NCI-H226 (cell line): Measurements from ENCODE around the gene PTGER4.
"Not testable (repeated sequence)": the region's sequence is repeated elsewhere in the genome, so short reads cannot be mapped to it uniquely, and the experiment has no call there.

Source experiments
- DNase-seq: peaks from one replicate; pipeline ENCODE4 v3.0.0-alpha.2; 2015

The PTGER4 gene

DNA sequence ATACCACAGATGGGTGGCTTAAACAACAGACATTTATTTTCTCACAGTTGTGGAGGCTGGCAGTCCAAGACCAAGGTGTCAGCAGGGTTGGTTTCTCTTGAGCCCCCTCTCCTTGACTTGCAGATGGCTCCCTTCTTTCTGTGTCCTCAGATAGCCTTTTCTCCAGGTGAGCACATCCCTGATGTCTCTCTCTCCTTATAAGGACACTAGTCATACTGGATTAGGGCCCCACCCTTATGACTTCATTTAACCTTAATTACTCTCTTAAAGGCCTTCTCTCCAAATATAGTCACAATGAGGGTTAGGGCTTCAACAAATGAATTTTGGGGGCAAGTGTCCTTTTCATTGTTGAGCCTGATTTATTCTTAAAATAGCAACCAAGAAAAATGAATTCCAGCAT lies 14.7 kb downstream of the PTGER4 start:
- DNase-seq: no peak

DNA sequence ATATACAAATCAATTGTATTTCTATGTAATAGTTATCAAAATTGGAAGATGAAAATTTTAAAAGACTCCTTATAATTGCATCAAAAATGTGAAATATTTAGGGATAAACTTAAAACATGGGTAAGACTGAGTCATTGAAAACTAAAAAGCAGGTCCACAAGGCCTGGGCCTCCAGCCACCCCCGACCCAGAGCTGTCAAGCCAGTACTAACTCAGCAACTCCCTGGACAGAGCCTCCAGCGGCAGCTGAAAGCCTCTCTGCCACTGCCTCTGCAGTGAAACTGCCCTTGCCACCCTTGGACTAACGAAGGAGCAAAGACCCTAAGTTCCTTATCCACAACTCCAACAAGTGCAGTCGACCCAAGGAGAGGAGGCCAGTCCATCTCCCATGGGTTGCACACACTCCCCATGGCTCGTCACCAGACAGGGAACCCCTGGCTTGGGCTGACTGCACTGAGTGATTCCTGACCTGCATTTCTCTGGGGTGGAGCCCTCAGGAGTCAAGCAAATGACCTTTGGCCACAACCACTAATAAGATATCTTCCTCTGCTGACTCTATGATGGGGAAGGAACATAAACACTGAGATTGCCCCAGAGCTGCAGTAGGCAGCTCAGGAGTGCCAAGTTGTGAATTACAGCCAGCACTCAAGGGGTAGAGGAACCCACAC lies 20.5 kb downstream of the PTGER4 start:
- DNase-seq: no peak

DNA sequence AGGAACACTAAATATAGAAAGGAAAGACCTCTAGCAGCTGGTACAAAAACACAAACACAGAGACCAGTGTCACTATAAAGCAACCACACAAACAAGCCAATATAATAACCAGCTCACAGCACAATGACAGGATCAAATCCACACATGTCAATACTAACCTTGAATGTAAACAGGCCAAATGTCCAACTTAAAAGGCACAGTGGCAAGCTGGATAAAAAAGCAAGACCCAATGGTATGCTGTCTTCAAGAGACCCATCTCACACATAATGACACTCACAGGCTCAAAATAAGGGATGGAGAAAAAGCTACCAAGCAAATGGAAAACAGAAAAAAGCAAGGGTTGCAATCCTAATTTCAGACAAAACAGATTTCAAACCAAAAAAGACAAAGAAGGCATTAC lies 22.3 kb downstream of the PTGER4 start:
- DNase-seq: not testable (repeated sequence)

DNA sequence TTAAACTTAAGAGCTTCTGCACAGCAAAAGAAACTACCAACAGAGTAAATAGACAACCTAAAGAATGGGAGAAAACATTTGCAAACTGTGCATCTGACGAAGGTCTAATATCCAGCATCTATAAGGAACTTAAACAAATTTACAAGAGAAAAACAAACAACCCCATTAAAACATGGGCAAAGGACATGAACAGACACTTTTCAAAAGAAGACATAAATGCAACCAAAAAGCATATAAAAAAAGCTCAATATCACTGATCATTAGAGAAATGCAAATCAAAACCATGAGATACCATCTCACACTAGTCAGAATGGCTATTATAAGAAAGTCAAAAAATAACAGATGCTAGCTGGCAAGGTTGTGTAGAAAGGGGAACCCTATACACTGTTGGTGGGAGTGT lies 25.8 kb downstream of the PTGER4 start:
- DNase-seq: not testable (repeated sequence)

DNA sequence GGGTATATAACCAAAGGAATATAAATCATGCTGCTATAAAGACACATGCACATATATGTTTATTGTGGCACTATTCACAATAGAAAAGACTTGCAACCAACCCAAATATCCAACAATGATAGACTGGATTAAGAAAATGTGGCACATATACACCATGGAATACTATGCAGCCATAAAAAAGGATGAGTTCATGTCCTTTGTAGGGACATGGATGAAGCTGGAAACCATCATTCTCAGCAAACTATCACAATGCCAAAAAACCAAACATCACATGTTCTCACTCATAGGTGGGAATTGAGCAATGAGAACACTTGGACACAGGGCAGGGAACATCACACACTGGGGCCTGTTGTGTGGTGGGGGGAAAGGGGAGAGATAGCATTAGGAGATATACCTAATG lies 30.9 kb downstream of the PTGER4 start:
- not testable (repeated sequence) for DNase-seq

DNA sequence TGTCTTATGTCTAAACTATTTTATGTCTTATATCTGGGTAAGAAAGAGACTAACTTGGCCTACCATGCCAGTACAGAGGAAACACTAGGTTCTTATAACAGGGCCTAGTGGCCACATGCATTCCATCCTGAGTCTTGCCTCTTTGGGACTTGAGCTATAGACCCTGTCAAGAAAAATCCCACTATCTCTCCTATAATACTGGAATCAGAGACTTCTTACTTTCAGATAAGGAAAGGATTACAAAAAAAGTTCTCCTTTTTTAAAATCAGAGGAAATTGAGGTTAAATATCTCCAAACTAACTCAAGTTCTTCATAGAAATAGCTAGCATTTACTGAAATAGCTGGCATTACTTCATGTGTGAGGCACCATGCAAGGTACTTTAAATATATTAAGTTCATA lies 34.3 kb downstream of the PTGER4 start:
- DNase-seq: no peak

DNA sequence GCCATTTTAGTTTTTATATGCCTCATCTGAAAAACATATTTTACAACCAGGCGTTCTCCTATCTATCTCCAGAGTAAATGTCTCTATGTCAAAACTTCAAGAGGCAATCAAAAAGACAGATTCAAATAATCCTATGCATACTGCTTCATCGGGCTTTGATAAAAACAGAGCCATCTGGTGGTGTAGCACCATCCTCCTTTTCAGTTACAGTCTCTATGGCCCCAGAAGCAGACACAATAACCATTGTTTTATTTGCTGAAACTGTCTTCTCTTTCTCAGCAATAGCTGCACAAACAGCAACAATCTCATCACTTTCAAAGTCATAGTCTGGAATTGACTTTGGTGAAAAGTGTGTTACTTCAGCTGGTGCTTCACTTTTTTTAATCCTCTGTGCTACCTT lies 36.3 kb downstream of the PTGER4 start:
- DNase-seq: no peak

DNA sequence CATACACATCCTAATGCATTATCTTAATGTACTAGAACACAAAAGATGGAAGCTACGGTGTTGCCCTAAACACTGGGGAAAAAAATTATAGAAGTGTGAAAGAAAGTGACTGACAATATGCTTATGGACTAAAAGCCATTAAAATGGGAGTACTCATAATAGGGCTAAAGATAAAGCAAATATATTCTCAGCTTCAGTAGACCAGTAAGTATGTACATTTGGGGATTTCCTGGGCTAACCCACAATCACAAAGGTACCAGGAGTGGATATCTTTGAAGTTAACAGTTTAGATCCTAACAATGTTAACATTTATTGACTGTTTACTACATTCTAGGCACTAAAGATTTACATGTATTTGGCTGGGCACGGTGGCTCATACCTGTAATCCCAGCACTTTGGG lies 36.9 kb downstream of the PTGER4 start:
- DNase-seq: no peak

DNA sequence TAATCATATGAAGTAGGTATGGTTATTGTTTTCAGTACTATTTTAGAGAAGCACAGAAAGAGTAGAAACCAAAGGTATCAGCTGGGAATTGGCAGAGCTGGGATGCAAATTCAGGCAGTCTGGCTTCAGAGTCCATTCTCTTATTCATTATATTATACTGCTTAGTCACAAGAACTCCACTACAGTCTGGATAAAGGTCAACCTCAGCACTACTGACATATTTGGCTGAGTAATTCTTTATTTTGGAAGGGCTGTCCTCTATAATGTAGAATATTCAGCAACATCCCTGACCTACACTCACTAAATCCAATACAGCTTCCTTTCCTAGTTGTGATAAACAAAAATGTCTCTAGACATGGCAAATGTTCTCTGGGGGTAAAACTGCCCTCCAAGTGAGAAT lies 37.6 kb downstream of the PTGER4 start:
- no peak for DNase-seq

DNA sequence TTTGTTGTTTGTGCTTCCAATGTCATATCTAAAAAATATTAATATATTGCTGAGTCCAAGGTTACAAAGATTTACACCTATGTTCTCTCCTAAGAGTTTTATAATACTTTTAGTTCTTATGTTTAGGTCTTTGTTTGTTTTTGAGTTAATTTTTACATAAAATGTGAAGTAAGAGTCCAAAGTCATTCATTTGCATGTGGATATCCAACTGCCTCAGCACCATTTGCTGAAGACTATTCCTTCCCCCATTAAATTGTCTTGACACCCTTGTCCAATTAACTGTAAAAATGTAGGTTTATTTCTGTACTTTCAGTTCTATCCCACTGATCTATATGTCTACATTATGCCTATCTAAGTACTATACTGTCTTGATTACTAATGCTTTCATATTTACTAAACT lies 40.4 kb downstream of the PTGER4 start:
- no peak for DNase-seq

DNA sequence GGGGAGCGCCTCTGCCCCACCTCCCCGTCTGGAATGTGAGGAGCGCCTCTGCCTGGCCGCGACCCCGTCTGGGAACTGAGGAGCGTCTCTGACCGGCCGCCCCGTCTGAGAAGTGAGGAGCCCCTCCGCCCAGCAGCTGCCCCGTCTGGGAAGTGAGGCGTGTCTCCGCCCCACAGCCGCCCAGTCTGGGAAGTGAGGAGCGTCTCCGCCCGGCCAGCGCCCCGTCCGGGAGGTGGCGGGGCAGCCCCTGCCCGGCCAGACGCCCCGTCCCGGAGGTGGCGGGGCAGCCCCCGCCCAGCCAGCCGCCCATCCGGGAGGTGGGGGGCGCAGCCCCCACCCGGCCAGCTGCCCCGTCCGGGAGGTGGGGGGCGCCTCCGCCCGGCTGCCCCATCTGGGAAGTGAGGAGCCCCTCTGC lies 42.8 kb downstream of the PTGER4 start:
- DNase-seq: not testable (repeated sequence)

DNA sequence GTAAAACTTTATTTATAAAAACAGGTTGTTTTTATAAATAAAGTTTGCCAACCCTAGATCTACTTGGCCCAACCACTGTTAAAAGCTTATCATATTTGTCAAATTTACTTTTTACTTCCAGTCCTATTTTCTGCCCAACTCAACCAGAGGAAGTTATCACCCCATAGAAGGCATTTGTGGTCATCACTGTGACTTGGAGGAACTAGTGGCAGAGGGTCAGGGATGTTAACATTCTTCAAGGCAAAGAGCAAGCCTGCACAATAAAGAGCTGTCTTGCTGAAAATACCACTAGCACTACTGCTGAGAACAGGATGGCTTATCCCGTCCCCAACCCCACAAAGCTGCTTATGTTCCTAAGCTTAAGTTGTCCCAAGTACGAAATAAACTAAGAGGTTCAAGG lies 53.7 kb downstream of the PTGER4 start:
- DNase-seq: no peak

DNA sequence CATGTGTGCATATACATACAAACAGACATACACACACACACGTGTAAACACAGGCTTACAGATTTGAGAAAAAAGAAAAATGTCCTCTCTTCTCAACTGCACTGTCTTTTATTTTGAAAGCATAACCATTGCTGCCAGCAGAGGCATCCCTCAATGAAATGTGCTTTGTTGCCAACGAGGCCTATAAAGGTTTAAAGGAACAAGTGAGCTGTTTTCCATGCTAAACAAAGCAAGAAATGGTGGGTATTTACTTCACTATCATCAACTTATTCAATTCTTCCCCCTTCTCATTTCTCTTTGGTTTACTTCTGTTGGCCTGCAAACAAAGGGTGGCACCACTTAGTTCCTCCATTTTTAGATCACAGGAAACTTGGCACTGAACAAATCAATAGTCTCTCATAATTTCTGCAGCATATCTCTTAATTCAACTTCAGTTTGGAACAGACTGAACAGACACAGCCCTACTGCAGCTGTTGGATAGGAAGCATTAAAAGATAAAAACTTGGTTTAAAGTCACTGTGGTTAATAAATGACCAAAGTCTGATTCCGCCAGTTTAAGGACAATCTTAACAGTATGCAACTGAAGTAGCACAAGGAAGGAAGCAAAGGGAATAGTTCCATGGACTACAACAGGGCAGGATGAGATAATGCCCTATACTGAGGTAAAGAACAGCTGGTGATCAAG lies 54.3 kb downstream of the PTGER4 start:
- DNase-seq: no peak

DNA sequence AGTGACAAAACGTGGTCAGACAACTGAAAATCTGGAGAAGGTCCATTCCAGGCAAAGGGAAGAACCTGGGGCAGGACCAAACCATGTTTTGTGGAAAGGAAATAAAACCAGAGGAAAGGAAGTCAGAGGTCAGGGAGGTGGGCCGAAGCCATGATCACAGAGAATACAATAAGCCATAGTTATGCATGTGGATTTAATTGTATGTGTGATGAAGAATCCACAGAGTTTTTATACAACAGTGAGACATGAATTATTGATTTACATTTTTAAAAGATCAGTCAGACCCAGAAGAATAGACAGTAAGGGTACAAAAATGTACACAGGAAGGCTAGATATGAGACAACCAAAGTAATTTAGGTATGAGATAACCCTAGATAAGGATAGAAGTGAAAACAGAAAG lies 55.3 kb downstream of the PTGER4 start:
- DNase-seq: peak; percentile 53

DNA sequence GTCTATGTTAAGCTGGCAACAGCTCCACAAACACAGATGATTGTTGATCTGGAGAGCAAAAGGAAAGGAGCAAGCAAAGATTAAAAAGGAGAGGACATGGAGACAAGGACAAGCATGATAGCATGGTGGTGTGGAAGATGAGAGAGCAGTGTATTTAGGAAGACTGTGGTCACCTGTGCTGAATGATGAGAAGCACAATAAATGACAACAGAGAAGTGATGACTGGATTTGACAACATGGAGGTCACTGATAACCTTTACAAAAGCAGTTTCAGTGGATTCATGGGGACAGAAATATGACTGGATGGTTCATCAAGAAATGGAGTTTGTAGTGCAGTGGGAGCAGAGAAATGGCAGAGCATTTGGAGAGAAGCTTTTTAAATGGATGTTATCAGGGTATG lies 55.9 kb downstream of the PTGER4 start:
- DNase-seq: no peak

DNA sequence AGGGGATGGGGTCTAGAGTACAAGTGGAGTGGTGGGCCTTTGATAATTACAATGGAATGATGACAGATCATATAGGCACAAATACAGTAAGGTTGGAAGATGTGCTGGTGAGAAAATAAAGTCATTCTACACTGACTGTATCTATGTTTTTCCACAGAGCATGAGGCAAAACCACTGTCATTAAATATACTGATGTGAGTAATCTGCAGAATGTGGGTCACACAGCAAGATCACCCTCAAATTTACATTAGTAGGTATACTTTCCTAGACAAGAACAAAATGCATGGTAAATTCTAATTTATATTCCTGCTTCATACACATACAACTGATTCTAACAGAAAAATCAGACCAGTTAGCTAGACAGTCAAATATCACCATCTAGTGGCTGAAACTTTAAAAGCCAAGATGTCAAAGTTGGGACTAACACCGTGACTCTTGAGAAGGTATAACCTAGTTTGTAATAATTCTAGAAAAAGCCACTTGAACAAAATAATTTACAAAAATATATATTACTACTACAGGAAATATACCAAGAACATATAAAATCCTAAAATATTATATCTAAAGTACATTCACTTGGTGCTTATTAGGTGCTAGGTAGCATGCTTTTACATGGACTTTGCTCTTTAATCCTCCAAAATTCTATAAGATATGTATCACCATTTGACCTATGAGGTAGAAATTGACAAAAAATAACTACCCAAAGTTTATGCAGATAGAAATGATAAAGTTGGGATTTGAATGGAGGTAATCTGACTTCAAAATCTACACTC lies 56.6 kb downstream of the PTGER4 start:
- DNase-seq: peak; percentile 37

DNA sequence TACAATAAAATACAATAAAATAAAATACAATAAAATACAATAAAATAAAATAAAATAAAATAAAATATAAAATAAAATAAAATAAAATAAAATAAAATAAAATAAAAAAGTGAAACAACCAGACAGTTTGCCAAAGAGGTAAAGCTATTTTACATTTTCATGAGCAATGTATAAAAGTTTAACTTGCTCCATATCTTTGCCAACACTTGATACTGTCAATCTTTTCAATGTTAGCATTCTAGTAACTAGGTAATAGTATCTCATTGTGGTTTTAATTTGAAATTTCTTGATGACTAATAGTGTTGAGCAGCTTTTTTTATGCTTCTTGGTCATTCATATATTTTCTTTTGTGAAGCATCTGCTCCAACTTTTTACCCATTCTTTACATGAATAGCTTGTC lies 58.8 kb downstream of the PTGER4 start:
- DNase-seq: no peak
